ENCODE data around the gene HOMER3. TPM values are rescaled to one million over a fixed set of nuclear protein-coding genes. Genes with fewer than 3 reads are reported as not detected.

Gene HOMER3
- 66.5 TPM for total RNA-seq
- polyA plus RNA-seq (ENCODE audit: insufficient read depth in 1 of 8, insufficient read length in 8 of 8, low replicate concordance in 1 of 8): 10 to 100 TPM; 63.6 to 80.8 (median 75.6) TPM
- long read RNA-seq, donor 1, transcript HOMER3-202 (10 exons, 1,557 nt): major isoform, 8 of 9 reads
- long read RNA-seq, donor 1, partial matches to known transcripts: 0 of 9 reads
- long read RNA-seq, donor 1, other reads (novel, unspliced or antisense): 0 of 9 reads
- long read RNA-seq, donor 2, partial matches to known transcripts: 0 of 5 reads
- long read RNA-seq, donor 2, other reads (novel, unspliced or antisense): 0 of 5 reads
- long read RNA-seq, donor 3, transcript HOMER3-202 (10 exons, 1,557 nt): major isoform, 26 of 27 reads
- long read RNA-seq, donor 3, partial matches to known transcripts: 0 of 27 reads
- long read RNA-seq, donor 3, other reads (novel, unspliced or antisense): 0 of 27 reads
- long read RNA-seq, donor 4, transcript HOMER3-202 (10 exons, 1,557 nt): major isoform, 17 of 25 reads
- long read RNA-seq, donor 4, partial matches to known transcripts: 6 of 25 reads
- long read RNA-seq, donor 4, other reads (novel, unspliced or antisense): 0 of 25 reads
- long read RNA-seq, donor 5, transcript HOMER3-202 (10 exons, 1,557 nt): major isoform, 43 of 87 reads
- long read RNA-seq, donor 5, partial matches to known transcripts: 37 of 87 reads
- long read RNA-seq, donor 5, other reads (novel, unspliced or antisense): 0 of 87 reads
- long read RNA-seq, donor 6, transcript HOMER3-202 (10 exons, 1,557 nt): major isoform, 38 of 60 reads
- long read RNA-seq, donor 6, partial matches to known transcripts: 8 of 60 reads
- long read RNA-seq, donor 6, other reads (novel, unspliced or antisense): 12 of 60 reads
- long read RNA-seq, donor 7, transcript HOMER3-202 (10 exons, 1,557 nt): major isoform, 14 of 26 reads
- long read RNA-seq, donor 7, partial matches to known transcripts: 7 of 26 reads
- long read RNA-seq, donor 7, other reads (novel, unspliced or antisense): 5 of 26 reads
- long read RNA-seq, donor 8, partial matches to known transcripts: 0 of 5 reads
- long read RNA-seq, donor 8, other reads (novel, unspliced or antisense): 0 of 5 reads
- long read RNA-seq, donor 9, partial matches to known transcripts: 6 of 13 reads
- long read RNA-seq, donor 9, other reads (novel, unspliced or antisense): 0 of 13 reads
- long read RNA-seq, donor 10, transcript HOMER3-202 (10 exons, 1,557 nt): major isoform, 16 of 28 reads
- long read RNA-seq, donor 10, partial matches to known transcripts: 8 of 28 reads
- long read RNA-seq, donor 10, other reads (novel, unspliced or antisense): 0 of 28 reads
- long read RNA-seq, donor 11, transcript HOMER3-202 (10 exons, 1,557 nt): major isoform, 11 of 41 reads
- long read RNA-seq, donor 11, partial matches to known transcripts: 28 of 41 reads
- long read RNA-seq, donor 11, other reads (novel, unspliced or antisense): 0 of 41 reads

DNA sequence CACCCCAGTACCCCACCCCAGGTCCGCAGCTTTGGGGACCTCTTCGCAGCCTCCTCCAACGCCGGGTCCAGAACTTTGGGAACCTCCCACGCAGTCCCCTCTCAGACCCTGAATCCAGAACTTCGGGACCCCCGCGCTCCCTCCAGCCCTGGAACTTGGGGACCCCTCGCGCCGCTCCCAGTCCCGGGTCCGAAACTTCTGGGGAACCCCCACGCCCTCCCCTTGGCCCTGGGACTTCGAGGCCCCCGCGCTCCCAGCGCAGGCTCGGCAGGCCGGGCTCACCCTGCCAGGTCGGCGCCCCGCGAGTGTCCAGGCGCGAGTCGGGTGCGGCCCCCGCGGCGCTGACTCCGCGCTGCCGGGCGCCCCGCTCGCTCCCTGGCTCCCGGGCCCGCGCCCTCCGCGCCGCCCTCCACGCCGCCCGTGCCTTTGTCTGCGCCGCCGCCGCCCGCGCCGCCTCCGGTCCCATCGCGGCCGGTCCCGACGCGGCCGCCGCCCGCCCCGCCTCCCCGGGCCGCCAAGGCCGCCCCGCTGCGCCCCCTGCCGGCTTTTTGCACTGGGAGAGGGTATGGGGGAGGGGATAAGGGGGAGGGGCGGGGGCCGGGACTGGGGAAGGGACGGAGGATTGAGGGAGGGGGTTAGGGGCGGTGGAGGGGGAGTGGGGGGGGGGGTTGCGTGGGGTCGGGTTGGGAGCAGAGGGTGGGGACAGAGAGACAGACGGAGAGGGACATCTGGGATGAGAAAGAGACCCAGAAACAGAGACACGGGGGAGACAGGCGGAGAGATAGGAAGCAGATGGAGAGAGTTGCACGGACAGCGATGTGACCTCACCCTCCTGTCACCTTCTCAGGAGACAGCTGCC is at the start of gene HOMER3:
Gene HOMER3, minus strand, starts transcription at position 449 of the 859 bp plus-strand sequence. CDS start 2,235 bp downstream, outside the sequence.
- peaks cover 19% of the 10 kb centered on the region for H3K36me3 ChIP-seq (ENCODE audit: control insufficient read depth, insufficient read depth, low read length)
- H3K4me3 ChIP-seq (ENCODE audit: low read length): peak within 1 kb of the TSS; percentile 77
- H3K27me3 ChIP-seq (ENCODE audit: control insufficient read depth, insufficient read depth, low read length): no peaks in the 10 kb centered on the region
- peak within 1 kb of the TSS; percentile 84 for H3K27ac ChIP-seq (ENCODE audit: low read length)
- H3K9me3 ChIP-seq (replicated peaks; ENCODE audit: control insufficient read depth, low read depth, low read length): no peaks in the 10 kb centered on the region
- WGBS (ENCODE audit: insufficient coverage): under 1% methylated on average over 53 of the region's 81 CpGs
- DNase-seq: peak; percentile 89
- peaks cover 16% of the 10 kb centered on the region for H3K4me1 ChIP-seq (ENCODE audit: control insufficient read depth, insufficient read depth, low read length)

DNA sequence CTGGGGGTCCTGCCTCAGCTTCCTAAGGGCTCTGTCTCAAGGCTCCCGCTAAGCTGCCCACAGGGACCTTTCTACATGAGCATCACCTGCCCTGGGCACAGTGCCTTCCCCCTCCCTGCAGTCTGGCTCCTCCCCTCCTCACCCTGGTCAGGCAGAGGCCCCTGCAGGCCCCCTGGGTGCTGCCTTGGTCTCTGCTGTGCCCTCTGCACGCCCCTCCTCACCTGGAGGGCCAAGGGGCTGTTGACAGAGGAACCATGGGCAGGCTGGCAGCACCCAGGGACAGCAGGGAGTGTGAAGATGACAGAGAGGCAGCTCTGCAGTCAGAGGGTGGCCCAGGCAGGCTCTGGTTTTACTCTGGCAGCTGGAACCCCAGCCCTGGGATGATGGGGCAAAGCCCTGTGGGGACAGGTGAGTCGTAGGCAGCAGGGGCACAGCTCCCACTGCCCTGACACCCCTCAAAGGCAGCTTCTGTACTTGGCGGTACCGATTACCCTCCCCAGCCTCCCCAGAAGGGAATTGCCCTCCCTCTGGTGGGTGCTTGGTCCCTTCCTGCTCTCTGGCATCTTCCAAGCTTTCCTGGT is 49.2 kb upstream of the HOMER3 start:
- WGBS (ENCODE audit: insufficient coverage): 63% methylated on average over 1 of the region's 5 CpGs
- Histone ChIP-seq H3K4me3 (ENCODE audit: low read length) (no peak overlapping the region), H3K4me1 (ENCODE audit: control insufficient read depth, insufficient read depth, low read length) (peaks cover 8% of the 10 kb centered on the region), H3K36me3 (ENCODE audit: control insufficient read depth, insufficient read depth, low read length) (peaks cover 46% of the 10 kb centered on the region), H3K9me3 (replicated peaks; ENCODE audit: control insufficient read depth, low read depth, low read length) (no peaks in the 10 kb centered on the region), H3K27me3 (ENCODE audit: control insufficient read depth, insufficient read depth, low read length) (peaks cover 3% of the 10 kb centered on the region), H3K27ac (ENCODE audit: low read length) (no peak overlapping the region)
- no peak for DNase-seq

DNA sequence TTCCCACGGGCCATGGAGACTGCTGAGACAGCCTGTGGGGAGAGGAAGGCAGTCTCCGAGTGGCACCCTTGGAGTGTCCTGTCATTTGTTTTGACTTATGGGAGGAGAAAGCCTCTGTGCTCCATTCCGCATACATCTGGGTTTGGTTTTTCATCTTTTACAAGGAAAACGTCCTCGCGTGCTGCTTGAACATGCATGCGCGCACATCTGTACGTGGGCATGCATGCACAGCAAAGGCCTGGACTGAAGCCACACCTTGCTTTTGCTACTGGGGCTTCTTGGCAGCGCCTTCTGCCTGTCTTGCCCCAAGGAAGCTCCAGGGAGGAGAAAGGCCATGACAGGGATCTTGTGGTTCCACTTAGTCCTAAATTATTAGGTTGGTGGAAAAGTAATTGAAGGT is 48.3 kb upstream of the HOMER3 start:
- peaks cover 8% of the 10 kb centered on the region for H3K4me1 ChIP-seq (ENCODE audit: control insufficient read depth, insufficient read depth, low read length)
- H3K27me3 ChIP-seq (ENCODE audit: control insufficient read depth, insufficient read depth, low read length): peaks cover 5% of the 10 kb centered on the region
- peaks cover 40% of the 10 kb centered on the region for H3K36me3 ChIP-seq (ENCODE audit: control insufficient read depth, insufficient read depth, low read length)
- H3K4me3 ChIP-seq (ENCODE audit: low read length): no peak overlapping the region
- no peak for DNase-seq
- H3K9me3 ChIP-seq (replicated peaks; ENCODE audit: control insufficient read depth, low read depth, low read length): no peaks in the 10 kb centered on the region
- H3K27ac ChIP-seq (ENCODE audit: low read length): no peak overlapping the region
- 69% methylated on average over 7 of the region's 10 CpGs for WGBS (ENCODE audit: insufficient coverage)

DNA sequence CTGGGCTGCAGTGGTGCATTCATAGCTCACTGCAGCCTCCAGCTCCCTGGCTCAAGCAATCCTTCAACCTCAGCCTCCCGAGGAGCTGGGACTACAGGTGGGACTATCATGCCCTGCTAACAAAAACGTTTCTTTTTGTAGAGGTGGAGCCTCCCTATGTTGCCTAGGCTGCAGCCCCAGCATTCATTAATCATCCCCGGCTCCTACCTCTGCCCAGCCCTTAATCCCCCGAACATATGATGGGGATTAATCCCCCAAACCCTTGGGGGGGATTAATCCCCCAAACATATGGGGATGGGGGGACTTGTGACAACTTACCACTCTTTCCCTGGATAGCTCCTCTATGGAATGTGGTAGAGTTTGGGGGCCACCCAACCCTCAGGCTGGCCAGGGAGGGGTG is 46.4 kb upstream of the HOMER3 start:
- no peak for DNase-seq
- peaks cover 17% of the 10 kb centered on the region for H3K27me3 ChIP-seq (ENCODE audit: control insufficient read depth, insufficient read depth, low read length)
- no CpG with 5 or more reads among the region's 4 CpGs for WGBS (ENCODE audit: insufficient coverage)
- H3K36me3 ChIP-seq (ENCODE audit: control insufficient read depth, insufficient read depth, low read length): peaks cover 21% of the 10 kb centered on the region
- no peaks in the 10 kb centered on the region for H3K9me3 ChIP-seq (replicated peaks; ENCODE audit: control insufficient read depth, low read depth, low read length)
- no peak overlapping the region for H3K4me3 ChIP-seq (ENCODE audit: low read length)
- H3K27ac ChIP-seq (ENCODE audit: low read length): no peak overlapping the region
- H3K4me1 ChIP-seq (ENCODE audit: control insufficient read depth, insufficient read depth, low read length): peaks cover 8% of the 10 kb centered on the region

DNA sequence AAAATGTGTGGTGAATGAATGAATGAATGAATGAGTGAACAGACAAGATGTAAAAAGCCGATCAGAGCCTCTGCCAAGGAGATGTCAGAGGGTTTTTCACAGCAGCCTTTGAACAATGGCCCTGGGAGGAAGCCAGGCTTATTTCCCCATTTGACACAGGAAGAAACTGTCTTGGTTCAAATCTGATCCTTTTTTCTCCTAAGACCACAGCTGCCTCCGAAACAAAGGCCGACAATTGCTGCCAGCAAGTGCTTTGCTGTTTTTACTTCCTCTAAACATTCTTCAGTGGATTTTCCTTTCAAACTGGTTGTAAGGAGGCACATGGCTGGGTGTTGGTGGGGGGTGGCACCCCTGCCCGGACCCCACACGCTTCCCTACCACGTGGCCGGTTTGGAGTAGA is 44.2 kb upstream of the HOMER3 start:
- H3K27me3 ChIP-seq (ENCODE audit: control insufficient read depth, insufficient read depth, low read length): peaks cover 18% of the 10 kb centered on the region
- WGBS (ENCODE audit: insufficient coverage): 17% methylated on average over 1 of the region's 7 CpGs

DNA sequence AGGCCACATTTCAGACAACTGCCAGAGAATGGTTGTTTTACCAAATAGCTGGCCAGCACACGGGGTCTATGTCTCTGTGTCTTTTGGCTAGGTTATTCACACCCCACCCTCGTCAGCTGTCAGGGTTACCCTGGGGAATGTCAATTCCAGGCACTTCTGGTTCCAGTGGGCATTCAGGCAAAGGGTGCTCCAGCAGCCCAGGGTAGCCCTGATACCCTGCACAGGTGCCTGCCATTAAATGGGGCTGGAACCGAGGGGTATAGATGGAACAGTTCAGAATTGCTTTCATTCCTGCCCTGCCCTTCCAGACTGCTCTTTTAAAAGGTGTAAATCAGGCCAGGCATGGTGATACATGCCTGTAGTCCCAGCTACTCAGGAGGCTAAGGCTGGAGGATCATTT is 43.2 kb upstream of the HOMER3 start:
- H3K27ac ChIP-seq (ENCODE audit: low read length): no peak overlapping the region
- H3K4me3 ChIP-seq (ENCODE audit: low read length): no peak overlapping the region
- H3K36me3 ChIP-seq (ENCODE audit: control insufficient read depth, insufficient read depth, low read length): no peaks in the 10 kb centered on the region
- no peaks in the 10 kb centered on the region for H3K9me3 ChIP-seq (replicated peaks; ENCODE audit: control insufficient read depth, low read depth, low read length)
- DNase-seq: no peak
- H3K27me3 ChIP-seq (ENCODE audit: control insufficient read depth, insufficient read depth, low read length): peaks cover 18% of the 10 kb centered on the region
- 61% methylated on average over 3 of the region's 3 CpGs for WGBS (ENCODE audit: insufficient coverage)
- peaks cover 8% of the 10 kb centered on the region for H3K4me1 ChIP-seq (ENCODE audit: control insufficient read depth, insufficient read depth, low read length)

More for the DNA sequence above, 44.2 kb upstream of the HOMER3 start:
- H3K4me1 ChIP-seq (ENCODE audit: control insufficient read depth, insufficient read depth, low read length): peaks cover 8% of the 10 kb centered on the region
- peaks cover 5% of the 10 kb centered on the region for H3K36me3 ChIP-seq (ENCODE audit: control insufficient read depth, insufficient read depth, low read length)
- H3K27ac ChIP-seq (ENCODE audit: low read length): peak overlapping the region; percentile 60
- peak; percentile 78 for DNase-seq
- no peak overlapping the region for H3K4me3 ChIP-seq (ENCODE audit: low read length)
- no peaks in the 10 kb centered on the region for H3K9me3 ChIP-seq (replicated peaks; ENCODE audit: control insufficient read depth, low read depth, low read length)

DNA sequence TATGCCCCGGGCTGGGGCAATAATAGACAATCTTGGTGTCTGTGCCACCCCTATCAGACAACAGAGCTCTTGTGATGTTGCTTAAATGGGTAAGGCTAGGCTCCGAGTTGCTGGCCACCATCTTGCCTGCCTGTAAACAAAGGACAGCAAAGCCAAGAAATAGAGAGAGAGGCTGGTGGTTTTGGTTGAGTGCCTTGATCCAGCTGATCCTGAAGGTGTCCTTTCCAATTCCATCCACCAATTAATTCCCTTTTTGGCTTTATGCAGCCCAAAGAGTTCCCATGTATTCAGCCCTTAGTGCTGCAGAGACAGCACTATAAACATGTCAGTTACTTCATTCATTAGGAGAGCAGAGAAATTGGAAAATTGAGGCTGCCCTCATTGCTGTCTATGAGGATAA is 41.7 kb upstream of the HOMER3 start:
- Histone ChIP-seq H3K4me1 (ENCODE audit: control insufficient read depth, insufficient read depth, low read length) (peaks cover 8% of the 10 kb centered on the region), H3K9me3 (replicated peaks; ENCODE audit: control insufficient read depth, low read depth, low read length) (no peaks in the 10 kb centered on the region), H3K27ac (ENCODE audit: low read length) (no peak overlapping the region), H3K27me3 (ENCODE audit: control insufficient read depth, insufficient read depth, low read length) (peaks cover 17% of the 10 kb centered on the region), H3K36me3 (ENCODE audit: control insufficient read depth, insufficient read depth, low read length) (no peaks in the 10 kb centered on the region), H3K4me3 (ENCODE audit: low read length) (no peak overlapping the region)
- WGBS (ENCODE audit: insufficient coverage): no CpG with 5 or more reads among the region's 2 CpGs
- no peak for DNase-seq

DNA sequence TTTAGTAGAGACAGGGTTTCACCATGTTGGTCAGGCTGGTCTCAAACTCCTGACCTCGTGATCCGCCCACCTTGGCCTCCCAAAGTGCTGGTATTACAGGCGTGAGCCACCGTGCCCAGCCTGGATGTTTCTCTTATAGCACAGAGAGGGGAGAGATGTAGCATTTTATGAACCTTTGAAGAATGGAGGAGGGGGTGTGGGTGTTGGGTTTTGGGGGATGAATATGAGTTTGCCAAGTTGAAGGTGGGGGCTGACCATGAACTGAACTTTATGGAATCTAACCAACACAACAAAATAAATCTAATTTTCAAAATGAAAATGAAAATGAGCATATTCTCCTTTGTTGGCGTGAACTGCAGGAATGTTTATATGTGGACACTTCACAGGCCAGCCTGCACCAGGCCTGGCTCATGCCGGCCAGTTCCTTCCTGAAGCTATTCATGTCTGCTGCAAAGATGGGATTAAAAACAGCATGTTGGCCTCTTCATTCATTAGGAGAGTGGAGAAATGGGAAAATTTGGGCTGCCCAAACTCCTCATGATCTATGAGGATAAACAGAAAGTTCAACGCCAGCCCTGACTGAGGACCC is 39.5 kb upstream of the HOMER3 start:
- Histone ChIP-seq H3K27ac (ENCODE audit: low read length) (no peak overlapping the region), H3K4me1 (ENCODE audit: control insufficient read depth, insufficient read depth, low read length) (no peaks in the 10 kb centered on the region), H3K27me3 (ENCODE audit: control insufficient read depth, insufficient read depth, low read length) (peaks cover 15% of the 10 kb centered on the region), H3K9me3 (replicated peaks; ENCODE audit: control insufficient read depth, low read depth, low read length) (no peaks in the 10 kb centered on the region), H3K4me3 (ENCODE audit: low read length) (no peak overlapping the region), H3K36me3 (ENCODE audit: control insufficient read depth, insufficient read depth, low read length) (no peaks in the 10 kb centered on the region)
- no peak for DNase-seq
- 78% methylated on average over 4 of the region's 7 CpGs for WGBS (ENCODE audit: insufficient coverage)
